AG09309 (cell line): ENCODE results near the gene CACNB2.

Experiments used
- DNase-seq: peaks from one replicate; pipeline ENCODE4 v3.0.0-alpha.2; 2010; ENCODE audit warnings: low read depth
- H3K4me3 ChIP-seq: 2 replicates; pipeline ENCODE4 v1.5.1; 2011; ENCODE audit warnings: mild to moderate bottlenecking, low read depth, low read length, moderate library complexity; ENCODE audit not compliant: control insufficient read depth
- CTCF ChIP-seq: IDR thresholded peaks from 2 replicates; pipeline ENCODE4 v1.5.1; 2011; ENCODE audit warnings: mild to moderate bottlenecking, low read depth, low read length, inconsistent platforms; ENCODE audit not compliant: insufficient read depth, control insufficient read depth; ENCODE audit errors: missing control alignments

Gene CACNB2

DNA sequence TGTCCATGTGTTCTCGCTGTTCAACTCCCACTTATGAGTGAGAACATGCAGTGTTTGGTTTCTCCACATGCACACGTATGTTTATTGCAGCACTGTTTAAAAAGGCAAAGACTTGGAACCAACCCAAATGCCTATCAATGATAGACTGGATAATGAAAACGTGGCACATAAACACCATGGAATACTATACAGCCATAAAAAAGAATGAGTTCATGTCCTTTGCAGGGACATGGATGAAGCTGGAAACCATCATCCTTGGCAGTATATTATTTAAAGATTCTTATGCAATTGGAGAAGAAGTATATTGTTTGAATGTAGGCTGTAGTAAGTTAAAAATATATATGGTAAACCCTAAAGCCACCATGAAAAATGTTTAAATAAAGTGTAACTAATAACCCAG is 7.2 kb upstream of the CACNB2 start:
- no peak for DNase-seq
- no peak for TF ChIP-seq CTCF
- no peak overlapping the region for H3K4me3 ChIP-seq

DNA sequence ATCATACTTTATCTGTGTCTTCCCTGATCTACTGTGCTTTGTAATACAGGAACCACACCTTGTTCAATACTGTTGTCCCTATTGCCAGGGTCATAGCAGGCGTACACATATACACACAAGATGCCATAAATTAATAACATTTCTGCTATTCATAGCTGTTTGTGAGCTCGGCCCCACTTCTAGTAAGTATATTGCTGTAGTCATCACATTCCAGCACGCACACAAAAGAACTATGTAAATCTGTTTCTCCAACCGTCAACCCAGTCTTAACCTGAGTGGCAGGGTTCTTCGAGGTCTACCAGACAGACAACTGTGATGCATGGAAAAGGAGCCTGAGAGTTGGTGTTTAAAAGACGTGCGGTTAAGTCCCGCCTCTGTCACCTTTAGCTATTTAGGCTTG is 5.7 kb upstream of the CACNB2 start:
- no peak for TF ChIP-seq CTCF
- DNase-seq = no peak
- no peak overlapping the region for H3K4me3 ChIP-seq

GRCh38 chr10:18134921-18135320 is 5.3 kb upstream of the CACNB2 start:
- no peak overlapping the region for H3K4me3 ChIP-seq
- TF ChIP-seq CTCF = no peak
- DNase-seq = no peak

DNA sequence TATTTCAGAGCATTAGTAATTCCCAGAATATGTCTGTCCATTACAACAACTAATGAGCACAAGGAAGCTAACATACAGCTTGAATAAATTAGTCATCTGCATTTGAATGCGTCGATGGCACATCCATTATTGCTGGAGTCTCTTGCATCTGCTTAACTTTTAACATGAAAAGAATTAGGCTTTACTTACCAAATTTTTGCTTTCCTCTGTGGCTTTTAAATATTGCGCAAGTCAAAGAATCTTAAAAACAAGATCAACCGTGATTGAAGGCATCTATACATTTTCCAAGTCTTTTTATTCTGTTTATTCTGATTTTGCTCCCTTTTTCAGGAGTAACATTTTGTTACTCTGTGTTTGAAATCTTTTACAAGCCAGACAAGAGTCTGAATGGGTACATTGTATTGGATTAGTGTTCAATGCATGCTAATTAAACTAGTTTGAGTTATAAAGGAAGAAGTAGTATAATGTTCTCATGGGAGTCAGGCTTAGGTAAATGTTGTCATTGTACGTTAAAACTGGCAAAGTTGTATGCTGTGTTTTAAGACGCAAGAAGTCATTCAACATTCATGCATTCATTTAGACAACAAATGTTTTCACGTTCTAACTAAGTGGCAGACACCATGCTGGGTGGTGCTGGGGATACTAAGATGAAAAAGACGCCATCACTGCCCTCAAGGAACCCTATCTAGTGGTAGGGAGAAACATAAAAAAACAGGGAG is 4.0 kb upstream of the CACNB2 start:
- DNase-seq = no peak
- no peak for TF ChIP-seq CTCF
- H3K4me3 ChIP-seq = no peak overlapping the region

DNA sequence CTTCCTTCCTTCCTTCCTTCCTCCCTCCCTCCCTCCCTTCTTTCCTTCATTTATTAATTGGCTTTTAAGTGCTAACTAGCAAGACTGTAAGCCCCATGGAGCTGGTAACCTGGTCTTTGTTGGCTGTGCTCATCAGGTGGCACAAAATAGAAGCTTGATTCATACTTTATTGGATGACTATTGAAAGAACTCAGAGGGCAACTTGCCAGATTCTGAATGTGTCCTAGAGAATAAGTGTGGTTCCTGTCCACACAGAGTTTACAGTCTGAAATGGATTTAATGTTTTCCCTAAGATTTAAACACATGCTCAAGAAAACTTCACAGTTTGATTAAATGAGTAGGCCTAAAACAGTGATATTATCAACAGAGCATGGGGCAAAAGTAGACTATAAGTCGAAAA is 3.1 kb upstream of the CACNB2 start:
- no peak for DNase-seq
- H3K4me3 ChIP-seq = no peak overlapping the region
- no peak for TF ChIP-seq CTCF

DNA sequence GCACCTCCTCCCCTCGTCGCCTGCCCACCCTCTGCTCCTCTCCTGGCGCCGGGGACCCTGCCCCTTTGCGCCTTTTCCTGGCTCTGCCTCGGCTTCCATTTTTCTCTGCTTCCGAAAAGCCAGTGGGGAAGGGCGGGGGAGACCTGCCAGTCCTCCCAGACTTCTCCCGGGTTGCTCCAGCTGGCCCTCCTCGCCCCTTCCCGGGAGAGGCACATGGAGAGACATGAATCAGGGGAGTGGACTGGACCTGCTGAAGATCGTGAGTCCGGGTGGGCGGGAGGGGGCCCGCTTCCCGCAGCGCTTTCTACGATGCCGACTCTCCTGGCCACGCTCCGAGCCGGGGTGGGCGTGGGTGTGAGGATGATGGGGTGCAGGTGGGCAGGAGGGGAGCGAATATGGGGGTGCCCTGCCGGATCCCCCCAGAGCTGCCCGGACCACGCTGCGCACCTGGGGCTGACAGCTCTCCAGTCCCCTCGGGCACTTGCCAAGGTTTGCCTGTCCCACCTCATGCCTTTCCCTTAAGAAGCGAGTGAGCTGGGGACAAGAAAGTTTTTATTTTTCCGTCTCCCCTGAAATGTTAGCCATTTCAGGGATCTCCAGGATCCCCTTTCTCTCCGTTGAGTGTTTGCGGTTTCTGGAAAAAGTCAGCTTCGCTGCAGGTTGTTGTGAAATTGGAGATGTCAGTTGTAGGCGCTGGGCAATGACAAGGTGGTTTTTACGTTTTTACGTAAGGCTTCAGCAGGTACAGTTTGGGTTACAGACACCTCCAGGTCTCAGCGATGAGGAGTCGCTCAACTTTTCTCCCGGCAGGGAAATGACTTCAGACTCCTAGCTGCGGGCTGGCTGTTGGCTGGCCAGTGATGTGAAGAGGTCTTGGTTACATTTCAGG is 977 bp downstream of the CACNB2 start:
- no peak for DNase-seq
- no peak for TF ChIP-seq CTCF
- peak overlapping the region; percentile 45 for H3K4me3 ChIP-seq
